ELF-1 (cell line): Measurements from ENCODE around the gene METTL1.
A peak's percentile ranks its signal among the peaks of the same experiment; 100 is the strongest.
"Not testable (repeated sequence)": the region's sequence is repeated elsewhere in the genome, so short reads cannot be mapped to it uniquely, and the experiment has no call there.

Experiments used
- DNase-seq: peaks from one replicate; pipeline ENCODE4 v3.0.0-alpha.2; 2016; ENCODE audit warnings: low read depth, low spot score

The METTL1 gene

DNA sequence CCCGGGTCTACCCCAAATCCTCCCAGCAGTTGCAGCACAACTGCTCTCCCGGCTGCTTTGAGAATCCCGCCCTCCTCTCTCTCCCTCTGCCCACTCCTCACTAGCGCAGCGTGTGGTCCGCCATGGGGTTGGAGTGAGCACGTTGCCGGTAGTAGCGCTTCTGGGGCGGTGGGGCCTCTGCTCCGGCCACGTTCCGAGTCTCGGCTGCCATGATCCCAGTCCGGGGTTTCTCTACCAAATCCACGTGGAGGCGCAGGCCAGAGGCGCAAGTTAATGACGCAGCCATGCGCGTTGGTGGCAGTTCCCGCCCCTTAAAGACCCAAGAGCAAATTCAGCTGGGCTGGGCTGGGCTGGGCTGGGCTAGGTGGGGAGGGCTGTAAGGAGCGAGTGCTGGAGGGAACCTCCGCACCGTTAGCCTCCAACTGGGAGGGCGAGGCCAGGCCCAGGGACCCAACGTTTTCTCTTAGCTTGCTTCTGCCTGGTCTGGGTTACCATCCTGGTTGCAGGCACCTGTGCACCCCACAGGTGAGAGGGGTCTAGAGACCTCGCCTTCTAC lies at the start of gene METTL1:
METTL1 (minus strand) TSS at position 233 of the 556 bp plus-strand sequence; CDS start at position 211, 22 bp downstream.
- peak; percentile 99 for DNase-seq

DNA sequence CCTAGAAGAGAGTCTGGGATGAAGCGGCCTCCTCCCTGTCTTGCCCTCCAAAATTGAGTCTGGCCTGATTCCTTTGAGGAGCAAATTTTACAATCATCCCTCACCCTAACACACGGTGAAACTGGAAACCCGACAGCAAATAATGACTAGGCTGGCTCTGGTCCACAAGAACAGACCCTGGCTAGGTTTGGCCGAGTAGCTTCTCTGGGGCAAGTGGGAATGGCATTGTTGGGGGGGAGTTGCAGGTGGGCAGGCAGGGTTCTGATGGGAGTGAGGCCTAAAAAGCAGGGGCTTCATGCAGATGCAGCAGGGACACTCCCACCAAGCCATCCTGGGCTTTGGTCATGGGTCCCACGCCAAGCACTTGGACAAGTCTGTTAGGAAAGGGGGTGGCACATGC lies 49.1 kb upstream of the METTL1 start:
- not testable (repeated sequence) for DNase-seq

DNA sequence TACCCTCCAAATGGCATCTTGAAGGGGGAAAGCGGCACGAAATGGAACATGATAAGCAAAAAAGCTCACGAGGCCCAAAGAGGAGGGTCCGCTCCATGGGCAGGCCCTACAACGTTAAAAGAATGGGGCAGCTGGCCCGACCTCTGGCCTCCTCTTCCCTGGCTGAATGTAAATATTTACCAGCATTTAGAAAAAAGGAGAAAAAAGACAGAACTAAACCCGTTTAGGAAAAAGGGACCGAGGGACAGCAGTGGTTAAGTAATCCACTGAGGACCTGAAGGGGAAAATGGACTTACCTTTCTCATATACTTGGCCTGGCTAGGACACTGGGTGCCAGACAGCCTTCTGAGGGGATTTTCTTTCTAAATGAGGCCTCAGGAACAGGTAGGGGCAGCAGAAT lies 48.2 kb upstream of the METTL1 start:
- DNase-seq = not testable (repeated sequence)

DNA sequence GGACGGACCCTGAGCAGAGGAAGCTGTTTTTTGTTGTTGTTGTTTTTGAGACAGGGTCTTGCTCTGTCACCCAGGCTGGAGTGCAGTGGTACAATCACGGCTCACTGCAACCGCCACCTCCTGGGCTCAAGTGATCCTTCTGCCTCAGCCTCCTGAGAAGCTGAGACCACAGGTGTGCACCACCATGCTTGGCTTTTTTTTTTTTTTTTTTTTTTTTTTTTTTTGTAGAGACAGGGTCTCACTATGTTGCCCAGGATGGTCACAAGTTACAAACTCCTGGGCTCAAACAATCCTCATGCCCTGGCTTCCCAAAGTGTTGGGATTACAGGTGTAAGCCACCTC lies 46.1 kb upstream of the METTL1 start:
- DNase-seq = not testable (repeated sequence)

DNA sequence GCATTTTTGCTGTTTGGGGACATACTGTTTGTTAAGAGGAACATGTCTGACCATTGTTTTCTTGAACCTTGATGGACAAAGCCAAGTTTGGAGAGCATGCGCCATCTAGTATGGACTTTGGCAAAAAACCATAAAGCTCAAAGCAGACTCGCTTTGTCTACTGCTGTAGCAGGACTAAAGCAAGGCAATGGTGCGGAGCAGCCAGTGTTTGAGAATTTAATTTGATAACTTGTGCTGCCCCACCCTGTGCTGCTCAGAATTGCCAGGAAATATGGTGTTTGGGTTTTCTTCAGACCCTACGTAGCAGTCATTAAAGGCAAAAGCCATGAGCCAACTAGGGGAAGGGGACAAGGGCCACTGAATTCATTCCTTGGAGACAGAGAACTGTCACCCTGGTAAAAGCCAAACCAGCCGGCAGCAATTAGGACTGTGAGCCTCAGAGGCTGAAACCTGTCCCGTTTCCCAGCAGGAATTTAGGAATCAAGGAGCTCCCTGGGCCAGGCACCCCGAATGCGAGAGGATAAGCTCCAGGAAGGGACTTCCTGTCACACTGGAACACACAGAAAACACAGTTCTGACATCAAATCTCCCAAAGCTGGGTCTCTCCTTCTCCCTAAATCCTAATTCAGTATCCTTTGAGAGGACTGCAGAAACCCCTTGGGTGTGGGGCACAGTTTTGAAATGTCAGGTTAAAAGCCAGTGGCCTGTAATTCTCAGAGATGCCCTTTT lies 45.5 kb upstream of the METTL1 start:
- no peak for DNase-seq

DNA sequence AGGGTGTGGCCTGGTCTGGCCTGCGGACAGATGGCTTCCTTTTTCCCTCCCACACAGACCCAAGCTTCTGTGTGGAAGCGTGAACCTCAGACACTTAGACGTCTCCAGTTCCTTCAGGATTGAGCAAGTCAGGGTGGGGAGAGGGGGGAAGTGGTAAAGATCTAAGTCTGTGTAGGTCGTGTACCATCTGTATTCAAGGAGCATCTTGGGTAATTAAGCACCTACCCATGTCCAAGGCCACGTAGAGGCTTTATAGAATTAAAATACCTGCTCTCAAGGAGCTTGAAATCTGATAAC lies 44.9 kb upstream of the METTL1 start:
- no peak for DNase-seq

DNA sequence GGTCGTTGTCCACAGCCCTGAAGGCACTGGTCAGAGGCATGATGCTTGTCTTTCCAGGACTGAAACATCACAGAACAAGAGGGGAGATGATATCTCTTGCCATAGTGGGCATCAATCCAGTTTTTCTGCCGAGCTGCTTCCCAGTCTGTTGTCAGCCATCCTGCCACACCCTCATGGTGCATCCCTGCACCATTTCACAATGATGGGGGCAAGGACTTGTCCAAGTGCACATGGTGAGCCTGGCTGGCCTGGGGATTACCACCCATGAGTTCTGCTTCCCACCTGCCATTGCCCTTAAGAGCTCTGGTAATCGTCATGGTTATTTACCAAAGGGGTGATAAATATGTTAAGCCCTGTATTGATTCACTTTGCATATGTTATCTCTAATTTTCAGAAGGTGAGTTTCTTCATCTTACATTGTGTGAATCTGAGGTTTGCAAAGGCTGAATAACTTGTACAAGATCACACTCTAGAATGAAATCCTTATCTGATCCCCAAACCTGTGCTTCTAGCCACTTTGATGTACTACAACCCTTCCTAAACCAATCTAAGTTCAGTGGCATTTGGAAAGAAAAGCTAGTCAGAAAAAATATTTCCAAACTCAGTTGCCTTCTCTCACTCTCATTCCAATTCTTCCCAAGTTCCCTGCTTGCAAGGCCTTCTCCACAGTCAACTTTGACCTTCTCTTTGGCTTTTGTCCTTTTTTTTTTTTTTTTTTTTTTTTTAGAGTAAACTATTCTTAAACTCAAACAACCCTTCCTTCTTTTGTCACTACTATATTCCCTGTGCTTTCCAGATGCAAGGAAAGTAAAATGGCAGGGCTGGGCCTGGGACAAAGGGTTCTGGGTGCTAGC lies 44.3 kb upstream of the METTL1 start:
- DNase-seq = no peak

DNA sequence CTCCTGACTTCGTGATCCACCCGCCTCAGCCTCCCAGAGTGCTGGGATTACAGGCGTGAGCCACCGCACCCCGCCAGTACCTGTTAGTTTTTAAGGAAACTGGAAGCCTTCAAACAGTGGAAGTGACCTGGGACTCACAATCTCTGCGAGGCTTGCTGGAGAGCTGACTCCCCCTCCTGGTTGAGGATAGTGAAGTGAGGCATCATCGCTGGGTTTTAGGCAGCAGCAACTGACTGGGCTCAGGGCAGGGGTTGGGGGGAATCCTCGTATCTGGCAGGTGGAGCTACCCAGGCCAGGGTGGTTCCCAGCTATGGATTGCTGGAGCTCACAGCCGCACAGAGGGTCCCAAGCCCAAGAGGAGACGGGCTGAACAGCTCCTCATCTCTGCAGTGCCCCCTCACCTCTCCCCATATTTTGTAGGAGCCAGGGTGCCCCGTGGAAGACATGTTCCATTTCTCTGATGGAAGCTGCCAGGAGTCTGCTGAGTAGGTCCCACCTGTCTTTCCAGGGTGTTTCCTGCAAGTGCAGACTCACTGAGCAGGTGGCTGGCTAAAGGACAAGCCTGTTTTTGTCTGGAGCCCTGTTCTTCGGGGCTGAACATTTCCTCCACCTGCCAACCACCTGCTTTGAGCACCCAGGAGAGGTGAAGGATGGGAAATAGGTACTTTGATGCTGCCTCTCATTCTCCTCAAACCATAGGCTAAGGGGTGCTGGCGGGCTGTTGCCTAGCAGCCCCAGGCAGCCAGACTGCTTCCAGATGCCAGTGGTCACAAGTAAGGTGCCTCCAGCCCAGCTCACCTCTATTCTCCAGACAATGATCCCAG lies 43.5 kb upstream of the METTL1 start:
- peak; percentile 65 for DNase-seq

DNA sequence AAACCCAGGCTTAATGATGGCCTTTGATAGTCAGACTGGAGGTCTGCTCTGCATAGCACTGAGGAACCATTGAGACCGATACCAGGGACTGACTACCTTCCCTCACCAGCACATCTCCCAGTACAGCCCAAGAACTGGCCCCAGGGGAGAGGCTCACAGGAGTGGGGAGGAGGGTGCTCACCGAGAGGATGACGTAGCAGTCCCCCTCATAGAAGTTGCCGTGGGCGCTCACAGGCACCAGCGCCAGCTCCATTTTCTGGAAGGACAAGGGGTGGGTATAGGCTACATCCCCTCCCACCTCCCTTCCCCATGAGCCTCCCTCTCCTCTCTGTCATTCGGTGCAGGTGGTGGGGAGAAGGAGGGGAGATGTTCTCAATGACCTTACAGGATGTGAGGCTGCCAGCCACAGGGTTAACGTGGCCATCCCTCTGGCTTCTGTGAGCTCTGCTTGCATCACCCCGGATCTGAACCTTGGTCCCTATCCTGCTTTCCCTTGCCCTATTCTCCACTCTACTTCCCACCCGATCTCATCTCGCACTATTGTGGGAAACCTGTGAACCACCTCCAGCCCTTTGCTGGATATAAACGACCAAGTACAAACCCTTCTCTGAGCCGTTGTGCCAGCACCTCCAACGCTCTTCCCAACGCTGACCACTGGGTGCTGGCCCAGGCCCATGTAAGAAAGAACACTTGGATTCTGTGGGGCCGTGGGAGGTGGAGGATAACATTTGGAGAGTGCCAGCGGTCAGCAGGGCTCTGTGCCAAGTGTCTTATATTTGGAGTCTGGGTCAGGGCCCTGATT lies 42.3 kb upstream of the METTL1 start:
- no peak for DNase-seq

DNA sequence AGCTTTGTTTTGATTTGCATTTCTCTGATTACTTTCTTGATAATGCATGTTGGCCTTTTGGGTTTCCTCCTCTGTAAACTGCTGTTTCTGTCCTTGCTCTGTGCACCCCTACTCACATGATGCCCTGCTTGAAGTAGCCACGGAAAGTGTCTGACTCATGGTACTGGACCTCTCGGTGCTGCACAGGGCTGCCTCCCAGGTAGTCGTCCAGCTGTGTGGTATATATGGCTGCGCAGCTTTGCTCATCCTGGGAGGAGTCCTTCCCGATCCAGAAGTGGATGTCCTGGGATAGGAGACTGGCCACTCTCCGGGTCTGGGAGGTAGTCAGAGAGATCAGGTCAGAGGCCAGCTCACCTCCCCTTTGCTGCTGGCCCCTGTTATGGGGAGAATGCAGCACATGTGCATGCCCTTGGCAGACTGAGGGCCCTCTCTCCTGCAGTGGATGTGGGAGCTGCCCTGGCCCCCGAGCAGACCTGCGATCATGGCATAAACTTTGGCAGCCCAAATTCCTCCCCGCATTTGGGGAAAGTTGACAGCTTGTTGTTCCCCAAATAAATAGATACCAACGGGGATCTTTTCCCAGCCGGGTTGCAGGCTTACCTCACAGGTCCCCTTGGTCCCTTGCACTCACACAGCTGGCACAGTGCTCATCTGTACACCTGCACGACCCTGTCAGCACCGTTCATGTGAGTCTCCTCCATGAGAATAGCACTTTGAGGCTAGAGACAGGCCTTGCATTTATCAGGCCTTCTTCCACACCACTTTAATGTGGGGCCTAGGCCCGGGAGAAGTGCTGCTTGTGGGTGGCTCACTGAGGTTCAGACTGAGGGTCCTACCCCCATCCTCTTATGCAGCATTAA lies 41.4 kb upstream of the METTL1 start:
- DNase-seq = no peak

DNA sequence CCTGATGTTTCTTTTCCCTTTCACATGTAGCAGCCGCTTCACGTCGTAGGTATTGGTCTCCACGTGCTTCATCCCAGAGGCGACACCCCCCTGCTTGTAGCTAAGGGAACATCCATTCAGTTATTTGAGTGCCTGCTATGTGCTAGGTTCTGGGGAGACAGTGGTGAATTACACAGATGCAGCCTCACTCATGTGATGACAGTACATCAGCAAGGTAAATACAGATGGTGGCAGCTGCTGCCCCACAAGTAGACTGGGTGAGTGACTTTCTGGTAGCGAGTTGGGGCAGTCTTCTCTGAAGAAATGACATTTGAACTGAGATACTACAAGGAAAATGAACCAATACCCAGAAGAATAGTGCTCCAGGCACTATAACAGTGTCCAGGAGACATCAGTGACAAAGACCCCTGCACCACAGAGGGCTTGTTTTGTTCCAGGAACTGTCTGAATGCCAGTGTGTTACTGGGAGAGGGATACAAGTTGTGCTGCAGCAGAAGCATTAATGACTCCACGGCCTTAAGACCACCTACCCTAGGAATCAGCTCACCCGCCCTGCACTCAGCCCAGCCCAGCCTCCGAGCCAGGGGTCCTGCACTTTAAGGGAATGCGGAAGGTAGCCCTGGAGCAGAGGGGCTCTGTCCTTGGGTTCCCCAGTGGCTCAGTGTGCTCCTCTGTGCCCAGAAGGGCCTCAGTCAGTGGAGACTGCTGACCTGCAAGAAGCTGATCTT lies 39.3 kb upstream of the METTL1 start:
- DNase-seq = no peak

DNA sequence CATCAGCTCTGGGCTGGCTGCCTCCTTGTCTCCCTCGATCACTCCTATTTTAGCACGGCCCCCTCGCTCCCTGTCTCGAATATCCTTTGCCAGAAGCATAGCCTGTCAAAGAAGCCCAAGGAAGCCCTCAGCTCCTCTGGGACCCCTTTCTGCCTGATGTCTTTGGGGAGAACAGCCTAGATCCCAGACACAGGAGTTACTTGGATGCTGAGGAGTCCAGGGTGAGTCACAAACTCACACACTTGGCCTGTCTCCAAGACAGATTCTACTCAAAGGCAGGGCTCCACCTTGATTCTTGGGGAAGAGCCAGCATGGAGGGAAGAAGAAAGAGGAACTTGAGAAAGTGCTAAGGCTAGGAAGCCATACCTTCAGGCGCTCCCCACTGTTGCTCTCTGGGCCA lies 38.5 kb upstream of the METTL1 start:
- no peak for DNase-seq

DNA sequence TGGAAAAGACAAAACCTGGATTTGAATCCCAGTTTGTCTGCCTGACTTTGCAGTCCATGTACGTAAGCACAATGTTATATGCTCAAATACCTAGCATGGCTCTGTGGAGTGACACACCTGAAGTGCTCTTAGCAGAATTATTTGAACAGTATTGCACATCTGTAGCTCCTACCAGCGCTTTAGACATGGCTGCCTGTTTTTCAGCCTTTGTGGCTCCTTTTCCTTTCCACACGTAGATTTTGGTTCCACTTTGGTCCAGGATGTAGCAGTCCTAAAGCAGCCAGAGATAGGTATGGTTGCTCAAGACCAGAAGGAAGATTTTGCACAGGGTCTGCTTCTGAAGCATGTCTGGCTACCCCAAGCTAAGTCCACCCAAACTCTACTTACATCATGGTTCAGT lies 37.5 kb upstream of the METTL1 start:
- no peak for DNase-seq

DNA sequence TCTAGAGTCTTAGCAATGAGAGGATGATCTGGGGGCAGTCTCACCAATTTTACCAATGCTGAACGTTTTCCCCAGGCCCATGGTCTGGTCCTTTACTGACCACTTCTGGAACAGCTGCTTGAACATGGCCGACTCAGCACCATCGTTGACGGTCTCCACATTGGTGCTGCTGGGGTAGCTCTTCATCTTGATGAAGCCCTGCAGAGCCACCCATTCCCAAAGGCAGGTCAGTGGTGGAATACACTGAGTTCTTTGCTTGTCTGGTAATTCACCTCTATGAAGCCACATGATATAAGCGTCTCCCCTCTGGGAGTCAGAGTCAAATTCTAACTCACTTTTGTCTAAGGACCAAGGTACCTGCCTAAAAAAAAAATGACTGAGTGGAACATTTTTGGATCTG lies 36.4 kb upstream of the METTL1 start:
- DNase-seq = no peak

DNA sequence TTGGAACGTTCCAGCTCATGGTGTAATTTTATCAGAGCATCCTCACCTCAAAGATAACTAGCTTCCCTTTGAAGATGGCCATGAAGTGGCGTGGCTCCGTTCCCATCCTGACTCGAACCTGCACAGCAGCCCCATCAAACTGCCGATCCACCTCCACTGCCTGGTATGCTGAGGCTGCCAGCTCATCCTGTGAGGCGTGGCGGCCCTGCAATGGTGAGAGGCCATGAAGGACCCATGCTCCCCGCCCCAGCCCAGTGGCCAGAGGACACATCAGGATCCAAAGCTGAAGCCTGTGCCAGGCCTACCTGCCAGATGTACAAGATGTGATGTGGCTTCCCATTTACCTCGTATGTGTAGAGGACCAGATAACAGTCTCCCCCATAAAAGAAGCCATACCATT lies 35.4 kb upstream of the METTL1 start:
- DNase-seq = no peak

DNA sequence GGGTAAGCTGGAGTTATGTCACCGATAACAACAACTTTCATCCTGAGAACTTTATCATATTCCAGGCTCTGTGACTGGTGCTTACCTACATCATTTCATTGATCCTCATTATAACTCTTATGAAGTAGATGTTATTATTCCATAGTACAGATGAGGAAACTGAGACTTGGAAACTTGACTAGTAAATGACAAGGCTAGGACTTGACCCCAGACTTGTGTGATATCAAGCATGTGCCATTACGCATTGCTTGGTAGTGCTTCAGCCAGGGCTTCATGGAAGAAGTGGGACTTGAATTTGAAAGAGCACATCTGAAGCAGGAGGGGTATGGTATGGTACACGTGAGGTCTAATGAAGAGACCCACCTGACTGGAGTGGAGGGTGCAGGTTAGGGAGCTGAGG lies 34.8 kb upstream of the METTL1 start:
- DNase-seq = no peak

DNA sequence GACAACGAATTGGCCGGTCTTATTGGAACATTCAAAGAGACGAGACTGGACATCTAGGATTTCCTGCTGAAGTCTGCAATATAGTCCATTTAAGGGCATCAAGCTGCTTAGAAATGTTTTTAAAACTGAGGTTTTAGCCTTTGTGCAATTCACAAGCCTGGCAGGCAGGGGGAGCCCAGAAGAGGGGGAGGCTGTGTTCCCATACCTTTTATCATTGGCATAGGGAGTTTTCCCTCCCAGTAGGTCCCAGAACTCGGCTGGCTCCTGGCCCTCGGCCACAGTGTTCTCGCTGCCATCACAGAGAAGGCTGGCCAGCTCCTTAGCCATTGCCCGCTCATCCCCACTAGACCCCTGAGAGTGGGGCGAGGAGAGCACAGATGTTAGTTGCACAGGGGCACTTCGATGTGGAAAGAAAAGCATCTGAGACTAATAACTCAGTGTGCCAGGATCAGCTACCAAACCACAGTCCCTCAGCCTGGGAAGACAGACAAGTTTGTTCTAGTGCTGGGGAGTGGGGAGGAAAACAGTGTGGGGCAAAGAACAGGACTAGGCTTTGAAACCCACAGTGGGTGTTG lies 31.5 kb upstream of the METTL1 start:
- peak; percentile 50 for DNase-seq

DNA sequence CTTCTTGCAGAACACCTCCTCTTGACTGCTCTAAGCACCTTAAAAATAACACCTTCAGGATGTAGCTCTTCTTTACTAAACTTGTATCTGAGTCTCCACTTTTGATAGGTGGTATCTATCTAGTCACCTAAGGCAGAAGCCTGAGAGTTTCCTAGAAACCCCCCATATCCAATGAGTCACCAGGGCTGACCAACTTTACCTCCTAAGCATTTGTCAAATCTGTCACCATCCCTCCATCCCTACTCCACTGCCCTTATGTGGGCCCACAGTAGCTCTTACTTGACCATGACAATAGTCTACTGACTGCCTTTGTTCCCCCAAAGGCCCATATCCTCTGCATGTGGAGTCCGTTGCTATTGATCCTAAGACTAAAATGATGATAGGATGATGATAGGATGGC lies 30.7 kb upstream of the METTL1 start:
- DNase-seq = no peak

DNA sequence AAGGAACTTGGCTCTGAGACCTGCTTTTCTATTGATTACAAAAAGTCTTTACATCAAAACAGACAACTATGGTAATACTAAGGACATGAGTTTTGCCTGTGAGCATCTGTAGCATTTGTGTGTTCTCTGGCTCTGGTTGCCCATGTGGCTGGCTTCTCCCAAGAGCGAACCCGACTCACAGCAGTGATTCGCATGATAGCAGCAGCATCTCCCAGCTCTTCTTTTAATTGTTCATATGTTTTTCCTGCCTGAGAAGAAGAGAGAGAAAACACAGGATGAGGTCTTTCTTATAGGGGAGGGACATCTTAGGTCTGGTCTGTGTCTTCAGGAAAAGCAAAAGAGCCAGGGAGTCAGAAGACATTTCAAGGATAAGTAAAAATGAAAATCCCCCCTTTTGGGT lies 29.1 kb upstream of the METTL1 start:
- DNase-seq = no peak
